Activated naive CD8-positive, alpha-beta T cell treated with anti-CD3 and anti-CD28 coated beads, Interleukin-2, amount 50 U/mL, for 24 hours (primary cell): ENCODE results near the gene UTF1.
"Not testable (repeated sequence)": the region's sequence is repeated elsewhere in the genome, so short reads cannot be mapped to it uniquely, and the experiment has no call there.

Experiments used
- ATAC-seq: fragments of 150-1000 bp; cut with Tn5 transposase; one replicate; pipeline ENCODE4 v1.10.0; 2021
- DNase-seq: peaks from one replicate; pipeline ENCODE4 v3.0.0; 2021
- H3K27ac Mint-ChIP-seq: one replicate; pipeline ENCODE4 v1.8.0; 2021; ENCODE audit warnings: mild to moderate bottlenecking, mixed read lengths
- H3K27me3 Mint-ChIP-seq: one replicate; pipeline ENCODE4 v1.8.0; 2021; ENCODE audit warnings: mixed read lengths
- H3K36me3 Mint-ChIP-seq: one replicate; pipeline ENCODE4 v1.8.0; 2021; ENCODE audit warnings: low read depth, mixed read lengths
- H3K4me1 Mint-ChIP-seq: one replicate; pipeline ENCODE4 v1.8.0; 2021; ENCODE audit warnings: mixed read lengths
- H3K4me3 Mint-ChIP-seq: one replicate; pipeline ENCODE4 v1.8.0; 2021; ENCODE audit warnings: mild to moderate bottlenecking, moderate library complexity, mixed read lengths
- H3K9me3 Mint-ChIP-seq: one replicate; pipeline ENCODE4 v1.8.0; 2021; ENCODE audit warnings: mixed read lengths

Gene UTF1

DNA sequence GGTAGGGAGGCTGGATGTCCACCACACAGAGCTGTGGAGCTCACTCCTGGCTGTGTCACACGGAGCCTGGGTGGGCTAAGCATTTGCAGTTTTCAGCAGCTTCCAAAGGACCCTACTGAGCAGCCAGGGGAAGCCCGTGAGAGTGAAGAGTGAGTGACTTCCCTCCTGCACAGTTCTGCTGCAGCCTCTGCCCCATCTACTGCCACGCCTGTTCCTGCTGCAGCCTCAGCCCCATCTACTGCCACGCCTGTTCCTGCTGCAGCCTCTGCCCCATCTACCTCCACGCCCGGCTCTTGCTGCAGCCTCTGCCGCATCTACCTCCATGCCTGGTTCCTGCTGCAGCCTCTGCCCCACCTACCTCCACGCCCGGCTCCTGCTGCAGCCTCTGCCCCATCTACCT lies 34.4 kb downstream of the UTF1 start:
- Mint-ChIP-seq H3K36me3 (peaks cover 2% of the 10 kb centered on the region), H3K4me3 (no peak overlapping the region), H3K27me3 (no peaks in the 10 kb centered on the region), H3K27ac (no peak overlapping the region), H3K4me1 (peaks cover 46% of the 10 kb centered on the region), H3K9me3 (no peaks in the 10 kb centered on the region)
- DNase-seq (no peak), ATAC-seq (no peak)

DNA sequence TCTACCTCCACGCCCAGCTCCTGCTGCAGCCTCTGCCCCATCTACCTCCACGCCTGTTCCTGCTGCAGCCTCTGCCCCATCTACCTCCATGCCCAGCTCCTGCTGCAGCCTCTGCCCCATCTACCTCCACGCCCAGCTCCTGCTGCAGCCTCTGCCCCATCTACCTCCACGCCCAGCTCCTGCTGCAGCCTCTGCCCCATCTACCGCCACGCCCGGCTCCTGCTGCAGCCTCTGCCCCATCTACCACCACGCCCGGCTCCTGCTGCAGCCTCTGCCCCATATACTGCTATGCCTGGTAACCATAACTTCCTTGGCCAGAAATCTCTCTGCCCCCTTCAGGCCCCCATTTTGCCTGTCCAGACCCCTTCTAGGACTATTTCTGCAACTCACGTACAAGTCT lies 35.0 kb downstream of the UTF1 start:
- not testable (repeated sequence) for ATAC-seq, H3K4me3 Mint-ChIP-seq, H3K27me3 Mint-ChIP-seq, DNase-seq, H3K9me3 Mint-ChIP-seq, H3K36me3 Mint-ChIP-seq, H3K27ac Mint-ChIP-seq
- H3K4me1 Mint-ChIP-seq, result peaks cover 40% of the 10 kb centered on the region

DNA sequence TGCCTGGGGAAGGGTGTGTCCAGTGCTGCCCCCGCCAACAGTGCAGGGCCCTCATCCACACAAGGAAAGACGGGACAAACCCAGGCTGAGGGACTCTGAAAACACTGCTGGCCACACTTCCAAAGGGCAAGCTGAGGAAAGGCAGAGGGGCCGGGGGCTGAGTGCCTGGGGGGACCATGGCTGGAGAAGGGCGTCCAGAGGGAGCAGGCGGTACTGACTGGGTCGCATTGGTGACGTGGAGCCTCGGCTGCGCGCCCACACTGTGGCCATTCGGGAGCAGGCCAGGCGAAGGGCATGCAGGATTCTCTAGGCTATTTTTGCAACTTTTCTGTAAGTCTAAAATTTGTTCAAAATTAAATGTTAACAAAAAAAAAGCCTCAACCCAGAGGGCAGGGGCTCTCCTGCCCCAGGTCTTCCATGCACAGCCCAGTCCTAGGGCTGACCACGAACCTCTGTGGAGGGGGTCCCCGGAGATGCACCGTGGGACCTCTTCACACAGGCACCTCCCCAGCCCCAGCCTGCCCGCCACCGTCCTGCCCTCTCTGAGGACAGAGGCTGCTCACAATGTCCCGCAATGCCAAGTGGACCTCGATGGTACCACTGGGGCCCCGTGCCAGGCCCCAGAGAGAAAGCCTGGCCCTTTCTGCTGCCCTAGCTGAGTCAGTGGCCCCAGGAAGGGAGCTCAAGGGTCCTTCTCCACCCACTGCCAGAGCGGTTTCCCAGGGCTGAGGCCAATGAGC lies 36.2 kb downstream of the UTF1 start:
- Mint-ChIP-seq H3K36me3 (peaks cover 2% of the 10 kb centered on the region), H3K4me3 (no peak overlapping the region), H3K4me1 (peaks cover 29% of the 10 kb centered on the region), H3K27ac (no peak overlapping the region), H3K9me3 (no peaks in the 10 kb centered on the region), H3K27me3 (no peaks in the 10 kb centered on the region)
- no peak for DNase-seq
- ATAC-seq, result no peak

DNA sequence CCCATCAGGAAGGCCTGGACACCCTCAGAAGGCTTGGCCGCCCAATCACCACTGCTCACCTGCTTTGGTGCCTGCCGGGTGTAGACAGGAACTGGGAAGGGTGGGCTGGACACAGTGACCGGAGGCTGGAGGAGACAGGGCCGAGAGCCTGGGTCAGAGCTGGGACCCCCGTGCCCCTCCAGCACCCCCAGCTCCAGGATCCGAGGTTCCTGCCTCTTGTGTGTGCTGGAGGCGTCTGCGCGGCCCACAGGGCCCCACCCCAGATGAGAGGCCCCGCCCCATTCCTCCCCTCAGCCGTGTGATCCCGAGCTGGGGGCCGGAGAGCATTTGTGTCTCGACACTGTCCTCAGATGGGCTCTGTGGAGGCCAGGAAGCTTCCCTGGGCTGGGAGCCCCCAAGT lies 37.3 kb downstream of the UTF1 start:
- Mint-ChIP-seq H3K27ac (no peak overlapping the region), H3K27me3 (no peaks in the 10 kb centered on the region), H3K4me1 (peaks cover 29% of the 10 kb centered on the region), H3K9me3 (no peaks in the 10 kb centered on the region), H3K4me3 (no peak overlapping the region), H3K36me3 (peaks cover 4% of the 10 kb centered on the region)
- ATAC-seq (no peak), DNase-seq (no peak)

DNA sequence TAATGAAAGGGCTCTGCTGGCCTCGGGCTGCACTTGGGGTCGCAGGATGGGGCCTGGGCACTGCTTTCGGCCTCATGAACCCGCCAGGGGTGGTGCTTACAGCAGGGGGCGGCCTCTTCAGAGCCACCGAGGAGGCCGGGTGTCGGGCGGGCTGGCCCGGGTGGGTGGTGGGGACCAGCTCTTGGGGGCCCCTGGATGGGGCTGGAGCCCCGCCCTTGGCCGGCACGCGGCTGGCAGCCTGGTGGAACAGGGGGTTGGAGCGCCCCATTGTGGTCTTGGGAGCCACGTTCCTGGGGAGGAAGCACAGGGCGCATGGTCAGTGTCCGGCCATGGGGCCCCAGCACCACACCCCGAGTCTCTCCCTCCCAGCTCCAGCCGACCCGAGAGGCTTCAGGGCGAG lies 37.8 kb downstream of the UTF1 start:
- DNase-seq (no peak), ATAC-seq (no peak)
- Mint-ChIP-seq H3K4me3 (no peak overlapping the region), H3K36me3 (peaks cover 4% of the 10 kb centered on the region), H3K27ac (no peak overlapping the region), H3K9me3 (no peaks in the 10 kb centered on the region), H3K27me3 (no peaks in the 10 kb centered on the region), H3K4me1 (peaks cover 23% of the 10 kb centered on the region)

DNA sequence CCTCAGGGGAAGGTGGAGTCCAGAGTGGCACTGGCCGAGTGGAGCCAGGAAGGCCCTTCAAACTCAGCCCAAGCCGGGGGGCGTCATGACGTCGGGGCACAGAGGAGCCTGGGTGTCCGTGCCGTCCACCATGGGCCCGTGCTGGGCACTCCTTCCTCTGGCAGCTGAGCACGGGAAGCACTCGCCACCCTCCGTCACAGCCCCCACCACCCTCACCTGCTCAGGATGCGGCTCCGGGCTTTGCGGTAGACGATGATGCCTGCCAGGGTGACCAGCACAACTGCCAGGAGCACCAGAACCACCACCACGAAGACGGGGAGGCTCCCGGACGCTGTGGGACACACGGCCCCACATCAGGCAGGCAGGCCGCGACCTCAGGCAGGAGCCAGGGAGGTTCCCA lies 38.5 kb downstream of the UTF1 start:
- peaks cover 2% of the 10 kb centered on the region for H3K36me3 Mint-ChIP-seq
- no peaks in the 10 kb centered on the region for H3K9me3 Mint-ChIP-seq
- no peak overlapping the region for H3K4me3 Mint-ChIP-seq
- no peak overlapping the region for H3K27ac Mint-ChIP-seq
- no peaks in the 10 kb centered on the region for H3K27me3 Mint-ChIP-seq
- peaks cover 17% of the 10 kb centered on the region for H3K4me1 Mint-ChIP-seq
- no peak for ATAC-seq
- no peak for DNase-seq

DNA sequence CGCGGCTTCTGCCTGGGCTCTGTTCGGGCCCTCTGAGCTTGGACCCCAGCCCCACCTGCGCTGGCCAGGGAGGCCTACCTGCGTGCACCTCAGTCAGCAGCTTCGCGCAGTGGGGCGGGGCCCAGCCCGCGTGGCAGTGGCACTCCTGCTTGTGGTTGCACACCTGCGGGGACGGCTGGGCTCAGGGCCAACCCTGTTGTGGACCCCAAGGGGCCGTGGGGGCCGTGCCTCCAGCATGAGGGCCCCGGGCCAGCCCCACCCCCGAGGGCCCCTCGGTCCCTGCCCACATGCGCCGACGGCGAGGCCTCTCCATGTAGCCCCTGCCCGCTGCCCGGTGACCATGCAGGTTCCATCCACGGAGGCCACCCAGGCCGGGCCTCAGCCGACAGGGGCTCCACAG lies 39.4 kb downstream of the UTF1 start:
- Mint-ChIP-seq H3K9me3 (no peaks in the 10 kb centered on the region), H3K4me1 (peaks cover 10% of the 10 kb centered on the region), H3K4me3 (no peak overlapping the region), H3K27me3 (no peaks in the 10 kb centered on the region), H3K36me3 (peaks cover 2% of the 10 kb centered on the region), H3K27ac (no peak overlapping the region)
- ATAC-seq (no peak), DNase-seq (no peak)

DNA sequence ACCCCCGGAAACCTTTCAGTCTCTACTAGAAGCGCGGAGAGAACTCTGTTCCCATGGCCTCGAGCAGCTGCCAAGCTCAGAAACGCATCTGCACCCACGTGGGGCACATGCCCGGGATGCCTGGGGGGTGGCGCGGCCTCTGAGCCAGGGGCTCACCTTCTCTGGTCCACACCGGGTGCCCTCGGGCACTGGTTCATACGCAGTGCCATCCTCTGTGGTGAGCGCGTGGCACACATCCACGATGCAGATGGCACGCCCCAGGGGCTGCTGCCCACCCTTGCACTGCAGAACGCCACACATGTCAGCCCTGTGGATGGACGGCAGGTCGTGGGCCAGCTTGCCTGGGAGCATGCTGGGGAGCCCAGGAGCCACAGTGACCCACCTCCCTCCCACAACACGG lies 40.2 kb downstream of the UTF1 start:
- H3K4me3 Mint-ChIP-seq, result no peak overlapping the region
- peaks cover 2% of the 10 kb centered on the region for H3K36me3 Mint-ChIP-seq
- H3K9me3 Mint-ChIP-seq, result no peaks in the 10 kb centered on the region
- peaks cover 10% of the 10 kb centered on the region for H3K4me1 Mint-ChIP-seq
- no peaks in the 10 kb centered on the region for H3K27me3 Mint-ChIP-seq
- DNase-seq (no peak), ATAC-seq (no peak)
- no peak overlapping the region for H3K27ac Mint-ChIP-seq

DNA sequence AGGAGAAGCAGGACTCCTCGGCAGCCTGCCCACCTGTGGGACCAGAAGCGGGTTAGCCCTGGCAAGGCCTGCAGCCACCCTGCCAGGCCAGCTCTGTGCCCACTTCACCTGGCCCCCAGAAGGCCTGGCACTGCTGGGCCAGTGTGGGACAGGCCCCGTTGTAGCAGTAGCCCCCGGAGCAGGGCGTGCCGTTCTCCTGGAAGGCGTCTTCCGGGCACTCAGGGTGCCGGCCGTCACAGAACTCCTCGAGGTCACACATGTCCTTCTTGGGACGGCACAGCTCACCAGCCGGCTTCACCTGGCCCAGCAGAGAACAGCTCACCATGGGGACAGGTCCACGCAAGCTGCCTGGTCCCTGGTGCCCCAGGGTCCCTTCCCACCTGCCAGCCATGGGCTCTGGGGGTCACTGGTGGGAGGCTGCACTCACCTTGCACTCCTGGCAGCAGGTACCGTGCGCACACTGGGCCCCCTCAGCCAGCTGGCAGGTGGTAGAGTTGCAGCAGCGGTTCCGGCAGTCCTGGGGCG lies 40.8 kb downstream of the UTF1 start:
- no peaks in the 10 kb centered on the region for H3K9me3 Mint-ChIP-seq
- peaks cover 2% of the 10 kb centered on the region for H3K36me3 Mint-ChIP-seq
- no peaks in the 10 kb centered on the region for H3K27me3 Mint-ChIP-seq
- no peak overlapping the region for H3K27ac Mint-ChIP-seq
- DNase-seq, result no peak
- no peak for ATAC-seq
- peaks cover 9% of the 10 kb centered on the region for H3K4me1 Mint-ChIP-seq
- H3K4me3 Mint-ChIP-seq, result no peak overlapping the region

DNA sequence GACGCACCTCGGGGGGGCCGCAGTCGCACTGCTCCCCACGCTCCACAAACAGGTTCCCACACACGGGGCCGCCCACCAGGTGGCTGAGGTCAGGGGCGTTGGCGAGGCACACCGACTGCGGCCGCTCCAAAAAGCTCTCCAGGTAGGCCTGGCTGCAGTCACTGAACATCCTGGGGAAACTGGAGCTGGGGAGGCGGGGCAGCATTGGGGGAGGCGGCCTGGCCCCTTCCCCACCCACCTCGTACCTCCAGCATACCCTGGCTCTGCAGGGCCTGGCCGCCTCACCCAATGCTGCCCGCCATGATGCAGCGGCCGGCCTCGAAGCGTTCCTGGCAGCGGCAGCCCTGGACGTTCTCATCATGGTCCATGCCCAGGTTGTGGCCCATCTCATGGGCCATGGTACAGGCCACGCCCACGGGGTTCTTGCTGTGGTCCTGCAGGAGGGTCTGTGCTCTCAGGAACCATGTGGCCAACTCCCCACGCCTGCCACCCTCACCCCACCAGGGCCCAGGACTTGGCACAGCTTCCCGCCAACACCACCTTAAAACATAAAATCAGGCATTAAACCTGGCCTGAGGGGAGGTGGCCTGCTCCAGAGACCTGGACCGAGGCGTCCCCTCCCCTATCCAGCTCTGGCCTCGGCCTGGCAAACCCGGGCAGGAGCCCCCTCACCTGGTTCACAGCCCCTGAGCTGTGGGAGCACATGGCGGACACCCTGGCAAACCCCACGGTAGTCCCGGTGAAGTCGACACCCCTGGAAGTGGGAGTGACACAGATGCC lies 41.7 kb downstream of the UTF1 start:
- no peak overlapping the region for H3K4me3 Mint-ChIP-seq

DNA sequence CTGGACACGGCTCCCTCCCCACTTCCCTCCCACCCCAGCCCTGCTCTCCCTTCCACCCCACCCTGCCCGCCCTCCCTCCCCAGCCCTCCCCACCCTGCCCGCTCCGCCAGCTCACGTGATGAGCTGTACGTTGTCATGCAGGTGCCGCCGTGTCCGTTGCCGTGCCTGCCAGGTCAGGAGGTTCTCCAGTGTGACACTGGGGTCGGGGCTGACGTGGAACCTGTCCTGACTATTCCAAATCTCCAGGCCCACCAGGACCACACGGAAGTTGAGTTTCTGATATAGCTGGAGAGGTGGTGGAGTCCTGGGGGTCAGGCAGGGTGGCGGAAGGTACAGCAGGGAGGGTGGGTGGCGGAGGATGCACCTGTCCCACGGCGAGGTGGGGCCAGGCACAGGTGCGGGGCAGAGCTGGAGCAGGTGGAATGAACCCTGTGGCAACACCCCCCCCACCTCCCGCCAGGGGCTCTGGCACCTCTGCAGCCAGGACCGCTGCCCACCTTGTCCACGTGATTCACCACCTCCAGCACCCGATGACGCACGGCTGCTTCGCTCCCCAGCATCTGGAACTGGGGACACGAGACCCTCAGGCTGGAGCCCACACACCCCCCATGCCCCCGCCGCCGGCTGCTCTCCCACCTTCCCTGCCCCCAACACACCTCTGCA lies 42.4 kb downstream of the UTF1 start:
- Mint-ChIP-seq H3K27ac (no peak overlapping the region), H3K36me3 (peaks cover 2% of the 10 kb centered on the region)
- ATAC-seq, result no peak

More for the DNA sequence above, 41.7 kb downstream of the UTF1 start:
- Mint-ChIP-seq H3K27me3 (no peaks in the 10 kb centered on the region), H3K4me1 (peaks cover 12% of the 10 kb centered on the region), H3K36me3 (peaks cover 2% of the 10 kb centered on the region), H3K27ac (no peak overlapping the region), H3K9me3 (no peaks in the 10 kb centered on the region)
- no peak for ATAC-seq
- no peak for DNase-seq

DNA sequence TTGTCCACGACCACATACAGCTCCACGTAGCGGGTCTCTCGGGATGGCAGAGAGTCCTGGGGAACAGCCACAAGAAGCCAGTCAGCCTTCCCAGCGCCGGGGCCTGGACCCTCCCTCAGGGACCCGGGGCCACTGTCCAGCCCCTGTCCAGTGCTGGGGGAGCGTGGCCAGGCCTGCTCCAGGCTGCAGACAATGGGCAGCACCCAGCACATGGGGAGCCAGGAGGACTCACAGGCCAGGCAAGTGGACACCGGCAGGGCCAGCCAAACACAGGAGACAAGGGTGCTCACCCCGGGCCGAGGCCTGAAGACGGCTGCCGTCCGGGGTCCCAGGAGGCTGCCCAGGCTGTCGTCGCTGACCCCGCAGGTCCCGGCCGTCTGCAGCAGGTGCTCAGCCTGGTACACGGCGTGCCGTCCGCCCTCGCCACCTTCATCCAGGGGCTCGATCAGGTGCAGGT lies 43.0 kb downstream of the UTF1 start:
- peaks cover 2% of the 10 kb centered on the region for H3K36me3 Mint-ChIP-seq
- peaks cover 17% of the 10 kb centered on the region for H3K4me1 Mint-ChIP-seq
- H3K27ac Mint-ChIP-seq, result no peak overlapping the region
- no peak overlapping the region for H3K4me3 Mint-ChIP-seq
- no peak for DNase-seq
- H3K27me3 Mint-ChIP-seq, result no peaks in the 10 kb centered on the region
- no peak for ATAC-seq
- H3K9me3 Mint-ChIP-seq, result no peaks in the 10 kb centered on the region

More for the DNA sequence above, 42.4 kb downstream of the UTF1 start:
- no peaks in the 10 kb centered on the region for H3K27me3 Mint-ChIP-seq
- no peaks in the 10 kb centered on the region for H3K9me3 Mint-ChIP-seq
- H3K4me1 Mint-ChIP-seq, result peaks cover 12% of the 10 kb centered on the region
- no peak overlapping the region for H3K4me3 Mint-ChIP-seq
- no peak for DNase-seq

DNA sequence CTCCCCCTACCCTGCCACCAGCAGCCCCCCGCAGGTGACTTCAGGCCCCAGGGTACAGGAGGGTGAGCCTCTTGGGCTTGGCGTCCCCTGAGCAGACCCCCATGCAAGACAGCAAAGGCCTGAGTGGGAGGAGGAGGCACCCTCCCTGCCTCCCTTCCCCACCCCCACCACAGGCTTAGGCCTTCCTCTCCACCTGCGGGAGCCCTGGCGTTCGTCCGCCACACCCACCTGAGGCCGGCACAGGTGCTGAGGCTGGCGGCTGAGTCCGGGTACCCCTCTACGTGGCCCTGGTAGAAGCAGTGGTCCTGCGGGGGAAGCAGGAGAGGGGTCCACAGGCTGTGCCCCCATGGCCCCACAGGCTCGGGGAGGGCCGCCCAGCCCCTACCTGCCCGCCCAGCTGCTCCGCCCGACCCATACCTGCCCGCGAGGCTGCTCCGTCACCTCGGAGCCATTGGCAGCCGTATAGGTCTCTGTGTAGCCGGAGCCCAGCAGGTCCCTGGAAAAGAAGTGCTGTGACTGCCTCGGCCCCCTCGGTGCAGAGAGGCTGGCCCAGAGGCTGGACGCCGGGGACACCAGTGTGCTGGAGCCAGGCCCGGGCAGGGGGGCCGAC lies 43.6 kb downstream of the UTF1 start:
- H3K4me1 Mint-ChIP-seq, result peaks cover 24% of the 10 kb centered on the region
- no peak overlapping the region for H3K27ac Mint-ChIP-seq
- ATAC-seq (no peak), DNase-seq (no peak)
- no peaks in the 10 kb centered on the region for H3K9me3 Mint-ChIP-seq
- peaks cover 2% of the 10 kb centered on the region for H3K36me3 Mint-ChIP-seq
- H3K4me3 Mint-ChIP-seq, result no peak overlapping the region
- H3K27me3 Mint-ChIP-seq, result no peaks in the 10 kb centered on the region
